ENCODE measurements around the gene EHF.

EHF gene

DNA sequence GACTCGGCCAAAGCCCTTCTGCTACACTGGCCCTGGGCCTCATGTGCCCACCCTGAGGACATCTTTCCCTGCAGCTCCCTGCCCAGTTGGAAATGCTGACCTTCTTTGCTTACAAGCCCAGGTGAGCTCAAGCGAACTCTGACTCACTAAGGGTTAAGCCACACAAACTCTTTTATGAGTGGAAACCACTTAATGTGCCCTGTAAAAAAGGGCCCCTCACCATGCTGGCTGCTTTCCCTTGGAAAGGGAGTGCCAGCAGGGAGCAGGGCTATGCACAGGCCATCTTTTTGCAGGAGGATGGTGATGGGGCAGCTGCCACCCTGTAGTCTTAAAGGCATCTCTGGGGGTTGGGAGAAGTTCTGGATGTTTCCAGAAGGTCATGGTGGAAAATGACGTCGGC, 18.7 kb downstream of the EHF start:
- H3K27ac ChIP-seq, result peak overlapping the region; percentile 84
- ChIA-PET CTCF (interaction anchor here (0.9 kb wide), 1 partner anchor 30 kb away, joined by 3 read pairs; no protein-coding TSS in a partner anchor), POLR2A (ENCODE audit: low non-redundant PET) (no interaction called here)
- DNase-seq (ENCODE audit: low spot score), result no peak
- TF ChIP-seq, protein P1, sequence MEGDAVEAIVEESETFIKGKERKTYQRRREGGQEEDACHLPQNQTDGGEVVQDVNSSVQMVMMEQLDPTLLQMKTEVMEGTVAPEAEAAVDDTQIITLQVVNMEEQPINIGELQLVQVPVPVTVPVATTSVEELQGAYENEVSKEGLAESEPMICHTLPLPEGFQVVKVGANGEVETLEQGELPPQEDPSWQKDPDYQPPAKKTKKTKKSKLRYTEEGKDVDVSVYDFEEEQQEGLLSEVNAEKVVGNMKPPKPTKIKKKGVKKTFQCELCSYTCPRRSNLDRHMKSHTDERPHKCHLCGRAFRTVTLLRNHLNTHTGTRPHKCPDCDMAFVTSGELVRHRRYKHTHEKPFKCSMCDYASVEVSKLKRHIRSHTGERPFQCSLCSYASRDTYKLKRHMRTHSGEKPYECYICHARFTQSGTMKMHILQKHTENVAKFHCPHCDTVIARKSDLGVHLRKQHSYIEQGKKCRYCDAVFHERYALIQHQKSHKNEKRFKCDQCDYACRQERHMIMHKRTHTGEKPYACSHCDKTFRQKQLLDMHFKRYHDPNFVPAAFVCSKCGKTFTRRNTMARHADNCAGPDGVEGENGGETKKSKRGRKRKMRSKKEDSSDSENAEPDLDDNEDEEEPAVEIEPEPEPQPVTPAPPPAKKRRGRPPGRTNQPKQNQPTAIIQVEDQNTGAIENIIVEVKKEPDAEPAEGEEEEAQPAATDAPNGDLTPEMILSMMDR (conservative IDR thresholded peaks at IDR 0.05; ENCODE audit: low read depth), result no peak

DNA sequence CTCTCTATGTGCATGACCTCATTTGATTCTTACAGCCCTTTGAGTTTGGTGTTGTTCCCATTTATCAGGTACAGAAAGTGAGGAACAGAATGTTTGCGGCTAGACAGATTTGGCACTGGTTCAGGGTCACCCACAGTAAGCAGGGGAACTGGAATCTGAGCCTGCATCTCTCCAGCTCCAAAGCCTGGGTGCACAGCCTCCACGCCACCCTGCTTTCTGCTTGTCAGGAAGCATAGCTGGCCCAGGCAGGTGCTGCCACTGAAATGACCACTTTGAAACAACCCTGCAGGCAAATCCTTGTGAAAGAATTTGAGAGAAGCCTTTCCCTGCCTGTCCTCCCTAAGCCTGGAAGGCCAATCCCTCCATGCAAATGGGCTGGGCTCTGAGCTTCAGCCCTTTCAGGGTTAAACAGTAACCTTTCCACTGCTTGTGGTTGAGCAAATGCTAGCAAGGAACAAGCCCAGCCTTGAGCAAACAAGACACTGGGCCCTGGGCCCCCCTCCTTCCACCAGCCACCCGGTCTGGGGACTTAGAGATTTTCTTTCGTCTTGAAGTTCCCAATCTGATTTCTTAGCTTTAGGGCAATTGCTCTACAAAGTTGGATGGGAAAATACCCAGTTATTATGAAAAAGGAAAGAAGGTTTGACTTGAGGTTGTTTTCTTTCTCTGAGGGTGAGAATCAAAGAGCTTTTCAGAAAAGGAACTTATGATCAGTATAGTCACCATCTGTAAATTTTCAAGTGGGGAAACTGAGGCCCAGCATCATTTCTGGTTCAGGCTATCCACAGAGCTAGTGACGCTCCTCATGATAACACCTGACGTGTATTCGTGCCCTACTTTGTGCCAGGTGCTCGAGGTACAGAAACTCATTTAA, 19.4 kb downstream of the EHF start:
- DNase-seq (ENCODE audit: low spot score), result peak; percentile 65
- TF ChIP-seq, protein P1 (conservative IDR thresholded peaks at IDR 0.05; ENCODE audit: low read depth), result no peak
- POLR2A ChIA-PET (ENCODE audit: low non-redundant PET), result interaction anchor here (0.8 kb wide), 1 partner anchor 1402 kb away, joined by 5 read pairs; no protein-coding TSS in a partner anchor
- CTCF ChIA-PET, result interaction anchor here (0.6 to 1.6 kb wide), 2 partner anchors 54 to 127 kb away, joined by 3 to 9 read pairs; partner anchors contain the start of gene ELF5
- peak overlapping the region; percentile 84 for H3K27ac ChIP-seq

DNA sequence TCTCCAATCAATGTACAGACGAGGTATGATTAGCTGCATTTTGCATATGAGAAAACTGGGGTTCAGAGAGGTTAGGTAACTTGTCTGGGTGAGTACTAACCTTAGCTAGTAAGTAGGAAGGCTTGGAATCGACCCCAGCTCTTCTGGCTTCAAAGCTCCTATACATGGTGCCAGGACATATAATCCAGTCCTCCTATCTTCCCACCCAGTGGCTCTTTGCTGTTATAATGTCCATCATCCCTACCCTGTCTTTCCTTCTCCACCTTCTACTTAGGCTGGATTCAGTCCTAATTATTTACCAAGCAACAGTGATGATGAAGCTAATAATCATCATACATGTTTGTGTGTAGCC, 20.0 kb downstream of the EHF start:
- no peak for DNase-seq (ENCODE audit: low spot score)
- ChIA-PET CTCF (interaction anchor here (0.6 to 1.6 kb wide), 2 partner anchors 55 to 127 kb away, joined by 3 to 9 read pairs; partner anchors contain the start of gene ELF5), POLR2A (ENCODE audit: low non-redundant PET) (no interaction called here)
- H3K27ac ChIP-seq, result no peak overlapping the region
- TF ChIP-seq, protein P1 (conservative IDR thresholded peaks at IDR 0.05; ENCODE audit: low read depth), result no peak

DNA sequence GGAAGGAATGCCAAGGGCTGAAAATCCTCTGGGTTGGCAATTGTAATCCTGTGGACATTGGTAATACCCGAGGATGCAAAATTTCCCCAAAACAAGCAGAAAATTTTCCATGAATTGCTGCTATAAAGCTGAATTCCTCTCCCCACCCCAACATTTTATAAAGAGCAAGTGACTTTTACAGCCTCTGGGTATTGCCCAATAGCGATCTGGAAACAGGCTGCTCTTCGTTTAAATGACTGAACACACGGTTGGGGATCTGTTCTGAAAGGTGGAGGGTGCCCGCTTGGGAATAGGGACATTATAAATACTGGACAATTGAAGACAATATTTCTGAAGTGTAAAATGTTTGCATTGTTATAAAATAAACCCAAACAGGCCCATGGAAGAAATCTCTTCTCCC, 20.6 kb downstream of the EHF start:
- no peak for DNase-seq (ENCODE audit: low spot score)
- TF ChIP-seq, protein P1 (conservative IDR thresholded peaks at IDR 0.05; ENCODE audit: low read depth), result no peak
- CTCF ChIA-PET, result interaction anchor here (1.1 to 1.6 kb wide), 2 partner anchors 55 to 113 kb away, joined by 4 to 9 read pairs; no protein-coding TSS in a partner anchor
- POLR2A ChIA-PET (ENCODE audit: low non-redundant PET), result no interaction called here
- no peak overlapping the region for H3K27ac ChIP-seq

DNA sequence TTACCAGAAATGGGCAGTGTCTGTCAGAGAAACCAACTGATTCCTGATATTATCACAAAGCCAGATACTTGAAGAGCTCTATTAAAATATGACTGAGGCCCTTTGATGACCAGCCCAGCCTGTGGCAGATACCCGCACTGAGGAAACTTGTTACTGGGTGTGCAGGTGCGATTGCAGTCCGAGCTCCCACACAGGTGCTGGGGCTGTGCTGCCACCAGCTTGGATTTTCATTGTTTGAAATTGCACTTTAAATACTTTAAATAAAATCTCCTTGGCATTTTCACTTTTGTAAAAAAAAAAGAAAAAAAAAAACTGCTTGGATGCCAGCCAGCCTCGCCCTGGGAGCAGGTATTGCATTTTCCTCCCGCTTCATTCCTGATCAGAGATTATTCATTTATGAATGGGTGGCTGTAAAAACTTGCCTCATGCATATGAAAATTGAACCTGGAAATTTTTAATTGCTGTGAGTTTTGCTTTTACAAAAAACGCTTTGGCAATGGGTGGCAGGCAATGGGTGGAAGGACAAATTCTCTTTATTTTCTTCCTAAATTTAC, 21.2 kb downstream of the EHF start:
- TF ChIP-seq, protein P1 (conservative IDR thresholded peaks at IDR 0.05; ENCODE audit: low read depth), result no peak
- no peak for DNase-seq (ENCODE audit: low spot score)
- POLR2A ChIA-PET (ENCODE audit: low non-redundant PET), result no interaction called here
- peak overlapping the region; percentile 74 for H3K27ac ChIP-seq
- CTCF ChIA-PET, result interaction anchor here (0.7 to 1.1 kb wide), 2 partner anchors 40 to 113 kb away, joined by 3 to 4 read pairs; no protein-coding TSS in a partner anchor

DNA sequence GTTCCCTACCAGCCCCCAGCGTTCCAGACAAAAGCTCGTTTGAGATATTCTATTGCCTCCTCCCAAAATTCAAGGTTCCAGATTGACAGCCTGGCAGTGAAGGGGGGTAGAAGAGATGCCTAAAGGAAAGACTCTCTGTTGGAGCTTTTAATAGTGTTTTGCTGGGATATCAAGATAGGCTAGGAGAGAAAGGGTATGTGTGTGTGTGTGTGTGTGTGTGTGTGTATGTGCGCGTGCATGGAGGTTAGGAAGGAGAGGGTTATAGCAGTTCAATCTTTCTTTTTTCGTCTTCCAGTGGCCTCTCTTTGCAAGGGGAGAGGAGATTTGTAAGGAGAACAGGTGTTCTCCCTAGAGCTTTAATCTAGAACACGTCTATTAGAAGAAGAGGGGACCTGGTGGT, 22.0 kb downstream of the EHF start:
- peak overlapping the region; percentile 74 for H3K27ac ChIP-seq
- TF ChIP-seq, protein P1 (conservative IDR thresholded peaks at IDR 0.05; ENCODE audit: low read depth), result no peak
- CTCF ChIA-PET, result interaction anchor here (0.6 to 0.7 kb wide), 3 partner anchors 39 to 1002 kb away, joined by 3 to 4 read pairs (median 3); no protein-coding TSS in a partner anchor
- POLR2A ChIA-PET (ENCODE audit: low non-redundant PET), result no interaction called here
- no peak for DNase-seq (ENCODE audit: low spot score)
